Nephron (organoid): ENCODE measurements around the gene CCSER1.

ENCODE experiments used
- H3K27ac Mint-ChIP-seq, 3 experiments: 2 replicates each; pipeline ENCODE4 v1.8.0; 2020; ENCODE audit warnings: mixed read lengths in 3 of 3, mild to moderate bottlenecking in 2 of 3, moderate library complexity in 1 of 3
- H3K27me3 Mint-ChIP-seq: 2 replicates; pipeline ENCODE4 v1.8.0; 2021; ENCODE audit warnings: low read depth, mild to moderate bottlenecking, moderate library complexity, mixed read lengths
- H3K36me3 Mint-ChIP-seq: 2 replicates; pipeline ENCODE4 v1.8.0; 2020; ENCODE audit warnings: low read depth, mixed read lengths
- H3K4me1 Mint-ChIP-seq: 2 replicates; pipeline ENCODE4 v1.8.0; 2020; ENCODE audit warnings: mixed read lengths
- H3K4me3 Mint-ChIP-seq, 3 experiments: 2 replicates each; pipeline ENCODE4 v1.8.0; 2020; ENCODE audit warnings: mild to moderate bottlenecking in 3 of 3, mixed read lengths in 3 of 3, moderate library complexity in 2 of 3
- H3K9me3 Mint-ChIP-seq: 2 replicates; pipeline ENCODE4 v1.8.0; 2020; ENCODE audit warnings: mixed read lengths
- TF ChIP-seq, protein P1 (sequence below), 3 experiments: fragments of 200-600 bp; sonication (generic); IDR thresholded peaks; one replicate each; pipeline ENCODE4 v1.5.0; 2021; ENCODE audit warnings: antibody characterized with exemption in 3 of 3; ENCODE audit not compliant: unreplicated experiment in 3 of 3

Gene CCSER1

DNA sequence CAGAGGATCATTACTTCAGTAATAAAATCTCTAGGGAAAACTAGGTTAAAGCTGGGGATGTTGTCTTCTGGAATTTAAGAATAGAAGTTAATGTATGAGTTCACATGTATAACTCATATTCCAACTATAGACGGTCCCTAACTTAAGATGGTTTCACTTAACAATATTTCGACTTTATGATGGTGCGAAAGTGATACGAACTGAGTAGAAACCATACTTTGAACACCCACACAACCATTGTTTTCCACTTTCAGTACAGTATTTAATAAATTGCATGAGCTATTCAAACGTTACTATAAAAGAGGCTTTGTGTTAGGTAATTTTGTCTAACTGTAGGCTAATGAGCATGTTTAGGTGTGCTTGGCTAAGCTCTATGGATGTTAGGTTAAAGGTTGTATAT lies 38.7 kb downstream of the CCSER1 start:
- Mint-ChIP-seq H3K36me3 (no peaks in the 10 kb centered on the region), H3K27ac (no peak overlapping the region), H3K9me3 (peaks cover 4% of the 10 kb centered on the region), H3K27me3 (no peaks in the 10 kb centered on the region), H3K4me1 (no peaks in the 10 kb centered on the region), H3K4me3 (no peak overlapping the region)
- TF ChIP-seq, protein P1, sequence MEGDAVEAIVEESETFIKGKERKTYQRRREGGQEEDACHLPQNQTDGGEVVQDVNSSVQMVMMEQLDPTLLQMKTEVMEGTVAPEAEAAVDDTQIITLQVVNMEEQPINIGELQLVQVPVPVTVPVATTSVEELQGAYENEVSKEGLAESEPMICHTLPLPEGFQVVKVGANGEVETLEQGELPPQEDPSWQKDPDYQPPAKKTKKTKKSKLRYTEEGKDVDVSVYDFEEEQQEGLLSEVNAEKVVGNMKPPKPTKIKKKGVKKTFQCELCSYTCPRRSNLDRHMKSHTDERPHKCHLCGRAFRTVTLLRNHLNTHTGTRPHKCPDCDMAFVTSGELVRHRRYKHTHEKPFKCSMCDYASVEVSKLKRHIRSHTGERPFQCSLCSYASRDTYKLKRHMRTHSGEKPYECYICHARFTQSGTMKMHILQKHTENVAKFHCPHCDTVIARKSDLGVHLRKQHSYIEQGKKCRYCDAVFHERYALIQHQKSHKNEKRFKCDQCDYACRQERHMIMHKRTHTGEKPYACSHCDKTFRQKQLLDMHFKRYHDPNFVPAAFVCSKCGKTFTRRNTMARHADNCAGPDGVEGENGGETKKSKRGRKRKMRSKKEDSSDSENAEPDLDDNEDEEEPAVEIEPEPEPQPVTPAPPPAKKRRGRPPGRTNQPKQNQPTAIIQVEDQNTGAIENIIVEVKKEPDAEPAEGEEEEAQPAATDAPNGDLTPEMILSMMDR (IDR thresholded peaks at IDR 0.05; ENCODE audit: unreplicated experiment in 3 of 3), result no peak

DNA sequence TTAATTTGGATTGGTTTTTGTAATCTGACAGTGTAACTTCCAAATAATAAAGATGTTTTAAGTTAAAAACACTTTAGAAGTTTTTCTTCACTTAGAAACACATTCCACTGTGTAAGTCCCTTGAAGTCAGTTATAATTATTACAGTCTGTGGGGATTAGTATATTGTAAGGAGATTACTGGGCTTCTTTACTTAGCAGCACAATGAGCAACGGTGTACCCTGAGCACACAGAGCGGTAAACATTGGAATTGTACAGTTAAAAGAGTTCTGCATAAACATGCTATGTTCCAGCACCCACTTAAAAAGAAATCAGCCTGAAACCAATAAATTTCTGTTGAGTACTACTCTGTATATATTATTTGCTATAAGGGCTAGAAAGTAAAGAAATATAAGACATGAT lies 44.3 kb downstream of the CCSER1 start:
- H3K9me3 Mint-ChIP-seq, result peaks cover 4% of the 10 kb centered on the region
- no peaks in the 10 kb centered on the region for H3K4me1 Mint-ChIP-seq
- no peak overlapping the region for H3K27ac Mint-ChIP-seq
- H3K4me3 Mint-ChIP-seq, result no peak overlapping the region
- H3K36me3 Mint-ChIP-seq, result no peaks in the 10 kb centered on the region
- H3K27me3 Mint-ChIP-seq, result no peaks in the 10 kb centered on the region
- TF ChIP-seq, protein P1 (IDR thresholded peaks at IDR 0.05; ENCODE audit: unreplicated experiment in 3 of 3), result no peak

DNA sequence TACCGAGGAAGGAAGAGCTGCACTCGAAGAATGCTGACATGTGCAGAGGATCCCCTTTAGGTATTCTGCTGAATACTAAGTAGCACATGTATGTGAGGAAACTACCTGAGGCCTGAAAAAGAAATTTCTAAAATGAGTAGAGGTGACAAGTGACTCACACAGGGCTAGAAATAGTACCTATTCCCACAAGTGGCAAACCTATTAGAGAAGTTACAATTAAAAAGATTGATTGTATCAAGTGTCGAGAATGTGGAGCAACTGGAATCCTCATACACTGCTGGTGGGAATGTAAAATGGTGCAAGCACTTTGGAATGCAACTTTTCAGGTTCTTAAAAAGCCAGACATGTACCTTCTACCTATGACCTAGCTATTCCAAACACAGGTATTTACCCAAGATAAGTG lies 47.4 kb downstream of the CCSER1 start:
- no peaks in the 10 kb centered on the region for H3K27me3 Mint-ChIP-seq
- H3K27ac Mint-ChIP-seq, result no peak overlapping the region
- no peaks in the 10 kb centered on the region for H3K36me3 Mint-ChIP-seq
- peaks cover 3% of the 10 kb centered on the region for H3K9me3 Mint-ChIP-seq
- TF ChIP-seq, protein P1 (IDR thresholded peaks at IDR 0.05; ENCODE audit: unreplicated experiment in 3 of 3), result no peak
- no peak overlapping the region for H3K4me3 Mint-ChIP-seq
- H3K4me1 Mint-ChIP-seq, result no peaks in the 10 kb centered on the region

DNA sequence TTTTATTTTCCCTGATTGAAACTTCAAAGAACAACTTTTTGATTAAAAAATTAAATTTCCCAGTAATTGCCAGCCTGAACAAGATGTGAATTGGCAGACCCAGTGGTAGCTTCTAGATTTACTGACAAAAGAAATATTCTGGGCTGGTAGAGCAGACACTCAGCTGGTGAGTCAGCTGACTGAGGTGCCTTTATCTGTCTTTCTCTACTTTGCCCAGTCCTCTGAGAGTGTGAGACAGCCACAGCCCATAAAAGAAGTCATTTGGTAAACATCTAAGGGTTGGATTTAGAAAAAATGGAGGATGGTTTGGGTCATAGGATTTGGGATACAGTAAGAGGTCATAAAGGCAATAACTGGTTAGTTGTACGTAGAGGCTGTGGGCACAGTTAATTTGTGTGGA lies 54.5 kb downstream of the CCSER1 start:
- H3K36me3 Mint-ChIP-seq, result no peaks in the 10 kb centered on the region
- H3K4me1 Mint-ChIP-seq, result no peaks in the 10 kb centered on the region
- H3K27me3 Mint-ChIP-seq, result no peaks in the 10 kb centered on the region
- TF ChIP-seq, protein P1 (IDR thresholded peaks at IDR 0.05; ENCODE audit: unreplicated experiment in 3 of 3), result no peak
- H3K27ac Mint-ChIP-seq, result no peak overlapping the region
- H3K9me3 Mint-ChIP-seq, result no peaks in the 10 kb centered on the region
- H3K4me3 Mint-ChIP-seq, result no peak overlapping the region

DNA sequence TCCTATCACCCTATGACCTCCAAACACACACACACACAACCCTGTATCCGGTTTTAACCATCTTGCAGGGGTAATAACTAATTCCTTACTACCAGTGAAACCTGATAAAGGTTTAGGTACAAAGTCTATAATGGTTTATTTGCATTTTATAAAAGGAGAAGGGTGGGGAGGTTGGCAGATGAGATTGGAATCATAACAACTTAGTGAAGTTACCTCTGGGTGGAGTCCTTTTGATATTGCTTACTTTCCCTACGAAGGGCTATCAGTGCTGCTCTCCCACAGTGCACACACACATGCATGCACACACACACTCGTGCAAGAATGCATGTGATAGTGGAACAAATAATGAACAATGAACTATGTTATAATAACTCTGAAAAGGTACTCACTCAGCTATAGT lies 56.1 kb downstream of the CCSER1 start:
- Mint-ChIP-seq H3K27me3 (no peaks in the 10 kb centered on the region), H3K4me1 (no peaks in the 10 kb centered on the region), H3K36me3 (no peaks in the 10 kb centered on the region), H3K9me3 (no peaks in the 10 kb centered on the region), H3K4me3 (no peak overlapping the region), H3K27ac (no peak overlapping the region)
- TF ChIP-seq, protein P1 (IDR thresholded peaks at IDR 0.05; ENCODE audit: unreplicated experiment in 3 of 3), result no peak

DNA sequence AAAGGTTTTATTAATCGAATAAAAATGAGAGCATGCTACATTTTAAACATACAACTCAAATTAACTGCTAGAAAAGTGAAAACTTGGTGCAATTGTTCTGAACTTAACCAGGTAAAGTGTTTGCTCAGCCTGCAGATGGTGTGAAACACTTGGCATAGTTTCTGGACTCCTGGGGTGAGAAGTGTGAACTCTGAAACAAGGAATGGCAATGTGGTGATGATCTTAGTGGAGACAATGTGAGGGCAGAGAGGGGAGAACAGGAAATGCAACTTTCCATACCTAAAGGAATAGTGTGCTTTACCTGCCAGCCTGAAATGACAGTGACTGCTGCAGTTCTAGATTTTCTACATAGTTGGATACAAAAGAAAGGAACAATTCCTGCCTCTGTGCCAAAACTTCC lies 57.4 kb downstream of the CCSER1 start:
- H3K4me3 Mint-ChIP-seq, result no peak overlapping the region
- H3K36me3 Mint-ChIP-seq, result no peaks in the 10 kb centered on the region
- H3K9me3 Mint-ChIP-seq, result no peaks in the 10 kb centered on the region
- no peak overlapping the region for H3K27ac Mint-ChIP-seq
- H3K27me3 Mint-ChIP-seq, result no peaks in the 10 kb centered on the region
- TF ChIP-seq, protein P1 (IDR thresholded peaks at IDR 0.05; ENCODE audit: unreplicated experiment in 3 of 3), result no peak
- H3K4me1 Mint-ChIP-seq, result no peaks in the 10 kb centered on the region
